AG09309 (cell line): ENCODE data around the gene PPY.

Experiments
- DNase-seq: peaks from one replicate; pipeline ENCODE4 v3.0.0-alpha.2; 2010; ENCODE audit warnings: low read depth
- H3K4me3 ChIP-seq: 2 replicates; pipeline ENCODE4 v1.5.1; 2011; ENCODE audit warnings: mild to moderate bottlenecking, low read depth, low read length, moderate library complexity; ENCODE audit not compliant: control insufficient read depth
- TF ChIP-seq, protein P1 (sequence below): IDR thresholded peaks from 2 replicates; pipeline ENCODE4 v1.5.1; 2011; ENCODE audit warnings: mild to moderate bottlenecking, low read depth, low read length, inconsistent platforms; ENCODE audit not compliant: insufficient read depth, control insufficient read depth; ENCODE audit errors: missing control alignments

Gene PPY

DNA sequence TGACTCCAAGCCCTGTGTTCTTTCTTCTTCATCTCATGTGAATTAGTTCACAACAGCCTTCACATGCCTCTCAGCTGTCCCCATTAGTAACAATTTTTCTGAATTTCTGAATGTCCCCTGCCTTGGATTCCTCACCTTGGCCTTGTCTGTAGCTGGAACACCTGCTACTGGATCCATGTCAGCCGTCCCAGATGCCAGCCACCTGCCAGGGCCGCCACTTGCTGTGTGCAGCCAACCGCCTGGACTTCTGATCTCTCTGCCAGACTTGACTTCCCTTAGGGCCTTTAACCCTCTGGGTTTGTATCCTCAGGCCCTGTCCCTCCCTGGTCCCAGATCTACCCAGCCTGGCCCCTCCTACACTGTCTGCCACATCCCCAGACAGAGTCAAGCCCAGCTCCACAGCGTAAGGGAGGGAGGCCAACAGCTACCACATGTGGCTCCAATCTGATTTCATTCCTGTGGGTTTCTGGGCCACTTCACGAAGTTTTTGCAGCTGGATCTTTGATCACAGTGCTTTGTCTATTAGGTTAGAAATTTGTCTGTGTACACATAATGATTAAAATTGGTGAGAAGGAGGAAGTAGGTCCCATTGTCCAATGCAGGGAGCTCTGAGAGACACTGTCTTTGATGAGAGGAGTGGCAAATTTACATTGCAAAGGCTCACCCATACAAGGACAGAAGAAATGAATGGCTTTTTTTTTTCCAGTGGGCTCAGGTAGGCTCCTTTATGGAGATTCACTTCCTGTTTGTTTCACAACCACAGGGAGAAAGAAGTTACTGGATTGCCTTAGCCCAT is 50.2 kb downstream of the PPY start:
- no peak for DNase-seq
- H3K4me3 ChIP-seq, result no peak overlapping the region
- TF ChIP-seq, protein P1, sequence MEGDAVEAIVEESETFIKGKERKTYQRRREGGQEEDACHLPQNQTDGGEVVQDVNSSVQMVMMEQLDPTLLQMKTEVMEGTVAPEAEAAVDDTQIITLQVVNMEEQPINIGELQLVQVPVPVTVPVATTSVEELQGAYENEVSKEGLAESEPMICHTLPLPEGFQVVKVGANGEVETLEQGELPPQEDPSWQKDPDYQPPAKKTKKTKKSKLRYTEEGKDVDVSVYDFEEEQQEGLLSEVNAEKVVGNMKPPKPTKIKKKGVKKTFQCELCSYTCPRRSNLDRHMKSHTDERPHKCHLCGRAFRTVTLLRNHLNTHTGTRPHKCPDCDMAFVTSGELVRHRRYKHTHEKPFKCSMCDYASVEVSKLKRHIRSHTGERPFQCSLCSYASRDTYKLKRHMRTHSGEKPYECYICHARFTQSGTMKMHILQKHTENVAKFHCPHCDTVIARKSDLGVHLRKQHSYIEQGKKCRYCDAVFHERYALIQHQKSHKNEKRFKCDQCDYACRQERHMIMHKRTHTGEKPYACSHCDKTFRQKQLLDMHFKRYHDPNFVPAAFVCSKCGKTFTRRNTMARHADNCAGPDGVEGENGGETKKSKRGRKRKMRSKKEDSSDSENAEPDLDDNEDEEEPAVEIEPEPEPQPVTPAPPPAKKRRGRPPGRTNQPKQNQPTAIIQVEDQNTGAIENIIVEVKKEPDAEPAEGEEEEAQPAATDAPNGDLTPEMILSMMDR, result no peak
